GM21717 (cell line): ENCODE results near the gene PPFIA3.
"Not testable (repeated sequence)": the region's sequence is repeated elsewhere in the genome, so short reads cannot be mapped to it uniquely, and the experiment has no call there.

Experiments
- ATAC-seq: cut with Tn5 transposase; IDR thresholded peaks from one replicate; pipeline ENCODE4 v1.9.1; 2021; ENCODE audit warnings: mild to moderate bottlenecking, moderate library complexity; ENCODE audit not compliant: unreplicated experiment

PPFIA3 gene

DNA sequence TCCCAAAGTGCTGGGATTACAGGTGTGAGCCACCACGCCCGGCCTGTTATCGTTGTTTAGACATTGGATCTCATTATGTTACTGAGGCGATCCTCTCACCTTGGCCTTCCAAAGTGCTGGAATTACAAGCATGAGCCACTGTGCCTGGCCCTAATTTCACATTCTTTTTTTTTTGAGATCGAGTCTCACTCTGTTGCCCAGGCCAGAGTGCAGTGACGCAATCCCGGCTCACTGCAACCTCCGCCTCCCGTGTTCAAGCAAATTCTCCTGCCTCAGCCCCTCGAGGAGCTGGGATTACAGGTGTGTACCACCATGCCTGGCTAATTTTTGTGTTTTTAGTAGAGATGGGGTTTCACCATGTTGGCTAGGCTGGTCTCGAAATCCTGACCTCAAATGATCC is 3.9 kb downstream of the PPFIA3 start:
- ATAC-seq, result not testable (repeated sequence)

DNA sequence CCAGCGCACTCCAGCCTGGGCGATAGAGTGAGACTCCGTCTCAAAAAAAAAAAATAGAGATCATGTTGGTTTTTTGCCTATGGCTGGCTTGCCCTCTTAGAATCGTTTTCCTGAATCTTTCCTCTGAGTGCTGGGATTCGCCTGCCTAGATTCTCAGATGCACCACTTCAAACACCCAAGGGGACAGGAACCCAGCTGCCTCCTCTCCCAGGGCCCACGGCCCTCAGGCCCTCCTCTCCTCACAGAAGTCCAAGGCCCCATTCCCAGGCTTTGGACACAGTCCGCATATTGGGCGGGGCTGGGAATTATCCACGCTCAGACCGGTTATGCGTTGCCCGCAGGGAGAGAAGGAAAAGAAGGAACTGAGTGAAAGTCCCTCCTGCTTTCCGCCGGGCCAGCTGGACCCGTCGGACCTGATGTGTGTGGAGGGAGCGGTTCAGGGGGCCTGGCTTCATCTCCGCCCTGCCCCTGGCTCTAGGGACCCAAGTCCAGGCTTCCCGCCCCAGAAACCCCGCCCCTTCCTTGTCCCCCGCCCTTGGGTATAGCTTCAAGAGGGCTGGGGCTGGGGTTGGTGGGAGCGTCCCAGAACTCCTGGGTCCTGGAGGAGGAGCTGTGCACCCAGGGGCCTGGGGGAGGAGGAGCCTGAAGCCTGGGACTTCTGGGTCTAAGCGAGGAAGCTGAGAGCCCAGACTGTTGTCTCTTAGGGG is 5.8 kb downstream of the PPFIA3 start:
- ATAC-seq, result no peak

DNA sequence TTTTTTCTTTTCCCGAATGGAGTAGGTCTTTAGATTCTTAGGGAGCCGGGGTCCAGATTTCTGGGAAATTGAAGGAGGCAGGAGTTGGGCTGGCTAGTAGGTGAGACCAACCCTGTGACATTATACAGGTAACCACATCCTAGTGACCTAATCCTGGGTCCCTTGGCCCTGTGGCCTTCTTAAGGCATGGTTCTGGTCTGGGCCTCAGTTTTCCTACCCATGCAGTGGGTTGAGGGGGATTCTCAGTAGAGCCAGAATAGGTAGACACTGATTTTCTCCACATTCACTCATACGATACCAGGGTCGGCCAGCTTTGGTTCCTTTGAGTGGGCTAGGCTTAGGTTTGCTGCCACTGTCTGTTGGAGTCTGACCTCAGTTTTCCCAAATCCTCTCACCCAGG is 7.2 kb downstream of the PPFIA3 start:
- no peak for ATAC-seq

DNA sequence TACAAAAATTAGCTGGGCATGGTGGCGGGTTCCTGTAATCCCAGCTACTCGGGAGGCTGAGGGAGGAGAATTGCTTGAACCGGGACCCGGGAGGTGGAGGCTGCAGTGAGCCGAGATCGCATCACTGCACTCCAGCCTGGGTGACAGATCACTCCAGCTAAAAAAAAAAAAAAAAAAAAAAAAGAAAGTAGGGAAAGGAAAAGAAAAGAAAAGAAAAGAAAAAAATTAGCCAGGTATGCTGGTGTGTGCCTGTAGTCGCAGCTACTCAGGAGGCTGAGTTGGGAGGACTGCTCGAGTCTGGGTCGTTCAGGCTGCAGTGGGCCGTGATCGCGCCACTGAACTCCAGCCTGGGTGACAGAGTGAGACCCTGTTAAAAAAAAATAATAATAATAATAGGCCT is 7.9 kb downstream of the PPFIA3 start:
- ATAC-seq, result not testable (repeated sequence)

DNA sequence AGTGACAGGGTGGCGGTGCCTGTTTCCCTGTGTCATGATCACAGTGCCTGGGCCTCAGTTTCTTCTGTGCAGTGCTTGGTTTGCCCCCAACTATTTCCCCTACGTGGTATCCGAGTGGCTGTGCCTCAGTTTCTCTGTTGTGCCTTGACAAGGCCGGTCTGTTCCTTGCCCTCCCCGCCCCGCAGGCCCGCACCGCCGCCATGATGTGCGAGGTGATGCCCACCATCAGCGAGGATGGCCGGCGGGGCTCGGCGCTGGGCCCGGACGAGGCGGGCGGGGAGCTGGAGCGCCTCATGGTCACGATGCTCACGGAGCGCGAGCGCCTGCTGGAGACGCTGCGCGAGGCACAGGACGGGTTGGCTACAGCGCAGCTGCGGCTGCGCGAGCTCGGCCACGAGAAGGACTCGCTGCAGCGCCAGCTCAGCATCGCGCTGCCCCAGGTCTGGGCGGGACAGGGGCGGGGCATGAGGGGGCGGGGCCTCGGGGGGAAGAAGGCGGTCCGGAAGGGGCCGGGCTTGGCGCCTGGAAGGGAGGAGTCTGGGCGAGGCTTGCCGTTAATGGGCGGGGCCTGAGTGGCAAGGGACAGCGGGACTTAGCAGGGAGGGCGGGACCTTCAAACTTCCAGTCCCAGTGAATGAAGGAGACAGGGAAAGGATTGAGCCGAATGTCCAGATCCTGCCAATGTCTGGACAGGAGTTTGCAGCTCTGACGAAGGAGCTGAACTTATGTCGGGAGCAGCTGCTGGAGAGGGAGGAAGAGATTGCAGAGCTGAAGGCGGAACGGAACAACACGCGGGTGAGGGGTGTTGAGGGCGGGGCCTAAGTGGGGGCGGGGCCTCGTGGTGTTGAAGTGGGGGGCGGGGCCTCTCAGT is 8.6 kb downstream of the PPFIA3 start:
- ATAC-seq, result peak; percentile 85

DNA sequence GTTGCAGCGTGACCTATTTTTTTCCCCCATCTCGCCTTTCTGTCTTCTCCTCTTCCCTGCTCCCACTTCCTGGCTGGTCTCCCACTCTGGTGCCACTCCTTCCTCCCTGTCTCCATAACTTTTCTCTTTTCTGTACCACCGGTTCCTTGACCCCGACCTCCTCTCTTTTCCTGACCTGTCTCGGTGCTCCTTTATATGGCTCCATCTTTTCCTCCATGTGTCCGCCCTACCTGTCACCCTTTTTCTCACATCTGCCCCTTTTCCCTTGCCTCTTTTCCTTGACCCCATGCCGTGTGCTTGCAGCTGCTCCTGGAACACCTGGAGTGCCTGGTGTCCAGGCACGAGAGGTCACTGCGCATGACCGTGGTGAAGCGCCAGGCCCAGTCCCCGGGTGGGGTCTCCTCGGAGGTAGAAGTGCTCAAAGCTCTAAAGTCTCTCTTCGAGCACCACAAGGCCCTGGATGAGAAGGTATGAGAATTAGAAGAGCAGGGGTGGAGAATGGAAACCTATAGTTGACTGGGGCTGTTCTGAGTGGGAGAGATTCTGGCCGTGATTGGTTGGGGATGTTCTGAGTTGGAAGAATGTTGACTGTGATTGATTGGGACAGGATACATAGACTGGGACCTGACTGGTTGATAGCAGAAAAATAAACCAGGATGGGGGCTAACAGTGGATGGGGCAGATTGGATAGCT is 9.3 kb downstream of the PPFIA3 start:
- ATAC-seq, result no peak

- no peak for ATAC-seq
These were observed 9.9 kb downstream of the PPFIA3 start for GRCh38 chr19:49129238-49129583.

DNA sequence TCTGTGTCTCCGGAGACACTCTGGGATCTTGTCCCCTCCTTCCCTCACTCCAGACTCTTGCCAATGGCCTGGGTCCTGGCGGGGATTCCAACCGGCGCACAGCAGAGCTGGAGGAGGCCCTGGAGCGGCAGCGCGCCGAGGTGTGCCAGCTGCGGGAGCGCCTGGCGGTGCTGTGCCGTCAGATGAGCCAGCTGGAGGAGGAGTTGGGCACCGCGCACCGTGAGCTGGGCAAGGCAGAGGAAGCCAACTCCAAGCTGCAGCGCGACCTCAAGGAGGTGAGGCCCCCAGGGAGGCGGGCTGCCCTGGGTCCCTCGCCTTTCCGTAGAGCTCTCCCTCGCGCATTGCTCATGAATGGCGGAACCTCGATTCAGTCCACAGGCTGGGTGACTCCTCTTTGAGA is 11.0 kb downstream of the PPFIA3 start:
- no peak for ATAC-seq

DNA sequence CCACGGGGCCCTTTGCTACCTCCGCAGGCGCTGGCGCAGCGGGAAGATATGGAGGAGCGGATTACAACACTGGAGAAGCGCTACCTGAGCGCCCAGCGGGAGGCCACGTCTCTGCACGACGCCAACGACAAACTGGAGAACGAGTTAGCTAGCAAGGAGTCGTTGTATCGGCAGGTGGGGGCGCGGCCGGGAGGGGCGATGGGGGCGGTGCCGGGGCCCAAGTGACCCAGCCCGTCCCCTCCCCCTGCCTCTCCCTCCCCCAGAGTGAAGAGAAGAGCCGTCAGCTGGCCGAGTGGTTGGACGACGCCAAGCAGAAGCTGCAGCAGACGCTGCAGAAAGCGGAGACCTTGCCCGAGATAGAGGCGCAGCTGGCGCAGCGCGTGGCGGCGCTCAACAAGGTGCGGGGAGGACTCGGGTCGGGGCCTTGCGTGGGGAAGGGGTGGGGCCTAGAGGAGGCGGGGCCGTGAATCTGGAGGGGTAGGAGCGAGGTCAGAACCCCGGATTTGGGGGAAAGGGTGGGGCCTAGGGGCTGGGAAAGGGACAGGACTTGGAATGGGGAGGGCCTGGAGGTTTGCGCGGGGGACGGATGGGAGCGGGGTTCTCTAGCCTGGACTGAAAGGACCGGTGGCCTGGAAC is 13.7 kb downstream of the PPFIA3 start:
- no peak for ATAC-seq

DNA sequence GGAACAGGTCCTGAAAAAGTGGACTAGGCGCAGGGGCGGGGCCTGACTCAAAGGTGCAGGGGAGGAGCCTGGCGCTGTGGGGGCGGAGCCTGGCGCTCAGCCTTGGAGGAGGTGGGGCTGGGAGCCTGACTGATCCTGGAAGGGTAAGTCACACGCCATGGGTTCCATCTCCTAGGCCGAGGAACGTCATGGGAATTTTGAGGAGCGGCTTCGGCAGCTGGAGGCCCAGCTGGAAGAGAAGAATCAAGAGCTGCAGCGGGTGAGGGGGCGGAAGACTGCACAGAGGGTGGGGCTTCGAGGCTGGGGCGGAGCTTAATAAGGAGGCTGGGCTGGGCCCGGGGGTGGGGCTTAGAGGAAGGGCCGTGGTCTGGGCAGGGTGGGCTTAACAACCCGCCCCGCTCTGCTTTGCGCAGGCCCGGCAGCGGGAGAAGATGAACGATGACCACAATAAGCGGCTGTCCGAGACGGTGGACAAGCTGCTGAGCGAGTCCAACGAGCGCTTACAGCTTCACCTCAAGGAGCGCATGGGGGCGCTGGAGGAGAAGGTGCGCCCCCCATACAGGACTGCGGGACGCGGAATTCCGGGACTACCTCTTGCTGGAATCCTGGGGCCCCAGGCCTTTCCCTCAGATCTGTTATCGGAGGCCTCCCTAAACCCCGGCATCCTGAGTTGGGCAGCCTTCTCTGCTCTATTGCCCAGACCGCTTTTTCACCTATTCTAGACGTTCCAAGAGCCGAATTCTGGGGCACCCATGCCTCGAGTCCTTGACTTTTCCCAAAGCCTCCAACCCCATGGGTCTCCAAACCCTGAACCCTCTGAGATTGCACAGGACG is 14.5 kb downstream of the PPFIA3 start:
- ATAC-seq, result no peak

DNA sequence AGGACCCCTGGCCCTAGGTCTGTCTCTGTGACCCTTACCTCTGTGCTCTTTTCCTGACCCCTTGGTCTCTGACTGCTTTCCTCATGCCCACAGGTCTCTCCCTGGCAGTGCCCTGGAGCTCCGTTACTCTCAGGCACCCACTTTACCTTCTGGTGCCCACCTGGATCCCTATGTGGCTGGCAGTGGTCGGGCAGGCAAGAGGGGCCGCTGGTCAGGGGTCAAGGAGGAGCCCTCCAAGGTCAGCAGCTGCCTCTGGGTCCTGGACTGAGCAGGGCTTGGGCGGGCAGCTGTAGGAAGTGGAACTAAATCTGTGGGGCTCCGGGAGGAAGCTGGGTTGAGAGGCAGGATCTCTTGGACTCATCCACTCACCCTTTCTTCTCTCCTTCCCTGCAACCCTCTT is 16.3 kb downstream of the PPFIA3 start:
- no peak for ATAC-seq

DNA sequence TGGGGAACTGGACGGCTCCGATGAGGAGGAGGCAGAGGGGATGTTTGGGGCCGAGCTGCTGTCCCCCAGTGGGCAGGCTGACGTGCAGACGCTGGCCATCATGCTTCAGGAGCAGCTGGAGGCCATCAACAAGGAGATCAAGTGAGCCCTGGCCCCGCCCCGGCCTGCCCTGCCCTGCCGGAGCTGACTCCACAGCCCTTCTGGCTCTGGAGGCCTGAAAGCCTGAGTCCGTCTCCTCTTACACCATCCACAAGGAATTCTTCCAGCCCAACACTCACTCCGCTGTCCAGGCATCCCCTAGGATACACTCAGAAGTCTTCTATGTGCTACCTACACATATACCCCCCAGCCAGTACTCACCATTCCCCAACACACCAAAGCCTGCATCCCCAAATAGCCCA is 17.4 kb downstream of the PPFIA3 start:
- ATAC-seq, result no peak

DNA sequence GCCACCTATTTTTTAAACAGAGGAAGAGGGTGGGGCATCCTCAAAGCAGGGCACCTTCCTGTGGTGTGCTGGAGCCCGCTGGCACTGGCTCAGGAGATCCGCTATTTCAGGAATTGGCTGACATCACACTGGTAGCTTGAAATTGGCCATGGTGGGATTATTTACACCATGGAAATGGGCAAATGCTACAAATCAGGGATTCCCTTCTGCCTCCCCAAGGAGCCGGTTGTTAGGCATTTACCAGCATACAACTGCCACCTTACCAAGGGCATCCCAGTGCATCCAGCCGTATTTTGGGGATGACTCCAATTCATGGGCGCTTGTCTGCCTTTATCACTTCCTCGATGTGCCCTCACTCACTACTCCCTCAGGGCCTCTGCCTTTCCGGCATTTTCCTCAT is 21.6 kb downstream of the PPFIA3 start:
- ATAC-seq, result no peak

DNA sequence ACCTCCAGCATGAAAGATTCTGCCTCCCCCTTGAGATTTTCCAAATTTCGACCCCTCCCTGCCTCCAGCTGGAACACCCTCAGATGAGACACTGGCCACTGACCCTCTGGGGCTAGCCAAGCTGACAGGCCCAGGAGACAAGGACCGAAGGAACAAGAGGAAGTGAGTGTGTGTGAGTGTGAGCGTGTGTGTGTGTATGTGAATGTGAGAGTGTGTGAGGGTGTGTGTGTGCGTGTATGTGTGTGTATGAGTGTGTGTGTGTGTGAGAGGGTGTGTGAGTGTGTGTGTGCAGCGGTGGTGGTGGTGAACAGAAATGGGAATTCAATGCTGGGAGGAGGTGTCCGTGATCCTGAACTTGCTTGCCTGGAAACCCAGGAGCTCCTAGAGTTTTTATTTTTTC is 22.0 kb downstream of the PPFIA3 start:
- ATAC-seq, result no peak

- no peak for ATAC-seq
These were observed 23.6 kb downstream of the PPFIA3 start for GRCh38 chr19:49142866-49143335.

DNA sequence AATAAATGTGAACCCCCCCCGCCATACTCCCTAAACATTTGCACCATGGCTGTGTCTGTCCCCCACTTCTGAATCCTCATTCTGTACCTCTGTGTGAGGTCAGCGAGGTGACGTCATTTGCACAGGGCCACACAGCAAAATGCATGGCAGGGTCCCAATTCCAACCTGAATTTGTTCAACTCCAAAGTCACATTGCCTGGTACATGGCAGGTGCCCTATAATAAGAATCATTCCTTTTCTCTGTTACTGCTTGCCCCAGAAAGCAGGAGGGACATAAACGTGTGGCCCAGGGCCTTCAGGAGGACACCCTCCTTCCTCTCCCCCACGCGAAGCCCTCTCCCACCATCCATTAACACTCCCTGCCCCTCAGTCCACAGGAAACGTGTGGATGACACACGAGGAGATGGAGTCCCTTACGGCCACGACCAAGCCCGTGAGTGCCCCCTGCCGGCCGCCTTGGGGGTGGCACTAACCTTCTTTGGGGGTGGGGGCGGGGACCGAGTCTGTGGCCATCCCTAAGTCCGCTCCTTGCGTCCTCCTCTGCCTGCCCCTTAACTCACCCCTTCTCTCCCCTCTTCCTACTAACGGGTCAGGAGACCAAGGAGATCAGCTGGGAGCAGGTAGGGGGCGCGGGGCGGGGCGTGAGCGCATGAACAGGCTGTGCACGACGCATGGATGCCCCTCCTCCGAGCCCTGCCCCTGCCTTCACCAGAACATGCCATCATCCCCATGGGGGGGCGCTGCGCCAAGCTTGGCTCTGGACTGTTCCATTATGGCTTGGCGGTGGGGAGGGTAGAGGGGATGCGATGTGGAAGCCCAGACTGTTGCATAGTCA is 26.4 kb downstream of the PPFIA3 start:
- ATAC-seq, result no peak

GRCh38 chr19:49146408-49146770 is 27.0 kb downstream of the PPFIA3 start:
- not testable (repeated sequence) for ATAC-seq

GRCh38 chr19:49148044-49148682 is 28.8 kb downstream of the PPFIA3 start:
- no peak for ATAC-seq
